GM18505 (cell line): ENCODE data around the gene FSTL4.

ENCODE experiments used
- ATAC-seq: cut with Tn5 transposase; IDR thresholded peaks from one replicate; pipeline ENCODE4 v1.9.1; 2021; ENCODE audit not compliant: unreplicated experiment
- POLR2A ChIP-seq: IDR thresholded peaks from 4 replicates; pipeline ENCODE4 v1.6.1; 2011; ENCODE audit warnings: borderline replicate concordance; ENCODE audit not compliant: insufficient read depth, insufficient read length; ENCODE audit errors: extremely low read depth

FSTL4 gene

DNA sequence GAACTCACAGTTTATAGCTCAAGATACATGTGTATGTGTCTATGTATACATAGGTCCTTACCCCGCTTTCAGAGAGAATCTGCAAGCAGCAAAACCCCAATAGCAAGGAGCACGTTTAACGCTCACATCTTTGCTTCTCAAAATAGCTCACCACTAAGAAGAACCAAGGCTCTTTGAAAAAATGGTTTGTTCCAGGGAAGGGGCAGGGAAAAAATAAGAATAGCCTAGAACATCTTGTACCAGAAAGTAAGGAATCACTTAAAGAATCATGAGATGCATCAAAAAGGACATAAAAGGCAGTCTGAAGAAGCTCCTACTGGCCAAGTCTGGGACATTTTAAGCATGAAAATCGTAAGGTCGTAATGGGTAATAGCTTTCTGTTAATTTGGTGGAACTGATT is 196.4 kb downstream of the FSTL4 start:
- no peak for ATAC-seq
- no peak for TF ChIP-seq POLR2A

DNA sequence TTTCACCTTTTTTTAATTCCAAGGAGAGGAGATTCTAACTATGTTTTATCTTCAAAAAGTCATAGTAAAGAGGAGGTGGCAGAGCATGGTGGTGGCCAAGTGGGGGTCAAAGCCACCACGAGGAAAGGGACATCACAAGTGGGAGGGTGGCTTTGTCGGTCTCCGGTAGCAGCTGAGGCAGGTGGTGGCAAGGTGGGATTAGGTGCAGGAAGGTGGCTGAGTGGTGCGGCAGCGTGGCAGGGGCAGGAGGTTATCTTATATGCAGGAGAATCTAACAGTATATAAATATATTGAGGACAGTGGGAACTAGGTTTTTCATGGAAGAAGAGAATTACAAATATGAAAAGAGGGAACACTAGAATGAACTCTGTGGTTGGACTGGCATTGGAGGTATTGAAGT is 196.8 kb downstream of the FSTL4 start:
- no peak for TF ChIP-seq POLR2A
- ATAC-seq: no peak

DNA sequence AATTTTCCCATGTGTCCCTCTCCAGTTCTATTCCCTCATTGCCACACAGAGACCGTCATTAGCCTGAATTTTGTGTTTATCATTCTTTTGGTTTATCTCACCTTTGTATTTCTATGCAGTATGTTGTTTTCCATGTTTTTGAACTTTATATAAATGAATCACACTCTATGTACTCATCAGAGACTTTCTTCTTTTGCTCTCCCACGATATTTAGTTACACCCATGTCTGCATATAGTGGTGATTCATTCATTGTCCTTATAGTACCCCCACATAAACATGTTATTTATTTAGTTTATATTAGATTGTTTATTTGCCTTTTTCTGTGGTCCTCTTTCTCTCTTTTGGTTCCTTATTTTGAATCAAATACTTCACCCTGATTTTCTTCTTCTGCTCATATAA is 199.7 kb downstream of the FSTL4 start:
- no peak for TF ChIP-seq POLR2A
- no peak for ATAC-seq

GRCh38 chr5:133410335-133410828 is 202.0 kb downstream of the FSTL4 start:
- ATAC-seq: no peak
- TF ChIP-seq POLR2A: no peak

DNA sequence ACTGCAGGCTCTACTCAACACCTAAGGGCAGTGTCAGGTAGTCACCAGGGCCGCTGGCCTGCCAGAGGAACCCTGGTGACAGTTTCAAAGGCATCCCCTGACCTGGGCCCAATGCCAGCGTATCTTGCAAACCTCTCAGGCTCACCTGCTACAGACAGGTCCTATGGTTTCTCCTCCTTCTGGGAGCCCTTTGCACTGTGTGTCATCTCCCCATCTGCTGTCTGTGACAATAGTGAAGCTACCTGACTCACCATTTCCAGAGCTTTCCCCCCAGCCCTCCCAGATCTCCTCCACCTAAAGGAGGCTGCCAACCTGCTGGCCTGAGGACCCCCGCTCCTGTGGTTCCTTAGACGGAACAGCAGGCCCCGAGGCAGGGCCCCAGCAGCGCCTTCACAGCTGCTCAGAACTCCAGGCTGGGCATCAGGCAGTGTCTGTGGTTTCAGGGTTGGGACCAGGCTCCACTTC is 203.1 kb downstream of the FSTL4 start:
- ATAC-seq: no peak
- no peak for TF ChIP-seq POLR2A

DNA sequence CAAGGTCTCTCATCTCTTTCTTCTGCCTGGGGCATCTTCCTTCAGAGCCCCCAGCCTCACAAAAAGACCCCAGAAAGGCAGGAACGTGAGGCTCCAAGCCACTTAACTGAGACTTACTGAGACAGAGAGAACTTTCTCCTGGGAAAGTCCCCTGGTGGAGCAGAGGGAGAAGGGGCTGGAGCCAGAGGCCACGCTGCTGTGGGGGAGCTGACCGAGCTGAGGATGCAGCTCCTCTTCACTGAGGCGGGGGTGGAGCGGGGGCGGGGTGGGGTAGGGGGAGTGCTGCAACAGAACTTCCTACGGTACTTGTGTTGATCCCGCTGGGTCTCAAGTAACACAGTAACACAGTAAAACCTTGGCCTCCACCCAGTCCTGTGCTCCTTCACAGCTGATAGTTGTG is 204.0 kb downstream of the FSTL4 start:
- TF ChIP-seq POLR2A: no peak
- ATAC-seq: no peak

DNA sequence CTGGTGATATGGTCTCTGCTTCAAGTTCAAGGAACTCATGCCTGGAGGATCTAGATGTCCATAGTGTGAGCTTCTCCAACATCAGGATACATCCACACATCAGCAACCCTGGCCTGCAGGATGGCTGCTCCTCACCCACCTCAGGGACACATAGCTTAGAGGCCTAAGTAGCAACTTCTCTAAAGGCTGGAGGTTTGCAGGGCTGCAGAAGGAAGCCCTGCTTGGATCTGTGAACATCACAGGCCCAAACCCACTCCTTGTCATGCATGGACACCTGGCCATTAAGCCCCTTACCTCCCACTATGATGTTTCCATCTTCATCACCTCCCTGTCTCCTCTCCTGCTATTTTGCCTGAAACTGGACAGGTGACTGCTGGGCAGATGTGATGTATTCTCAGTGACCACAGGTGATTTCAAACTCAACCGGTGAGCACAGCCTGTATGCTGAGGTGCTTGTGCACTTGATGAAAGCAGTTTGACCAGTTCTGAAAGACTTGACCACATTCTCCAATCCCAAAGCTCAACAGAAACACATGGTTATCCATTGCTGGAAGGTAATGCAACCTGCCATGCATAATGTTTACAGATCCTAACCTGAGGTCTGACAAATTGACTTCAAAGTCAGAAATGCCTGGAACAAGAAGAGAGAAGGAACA is 205.2 kb downstream of the FSTL4 start:
- no peak for TF ChIP-seq POLR2A
- ATAC-seq: no peak

DNA sequence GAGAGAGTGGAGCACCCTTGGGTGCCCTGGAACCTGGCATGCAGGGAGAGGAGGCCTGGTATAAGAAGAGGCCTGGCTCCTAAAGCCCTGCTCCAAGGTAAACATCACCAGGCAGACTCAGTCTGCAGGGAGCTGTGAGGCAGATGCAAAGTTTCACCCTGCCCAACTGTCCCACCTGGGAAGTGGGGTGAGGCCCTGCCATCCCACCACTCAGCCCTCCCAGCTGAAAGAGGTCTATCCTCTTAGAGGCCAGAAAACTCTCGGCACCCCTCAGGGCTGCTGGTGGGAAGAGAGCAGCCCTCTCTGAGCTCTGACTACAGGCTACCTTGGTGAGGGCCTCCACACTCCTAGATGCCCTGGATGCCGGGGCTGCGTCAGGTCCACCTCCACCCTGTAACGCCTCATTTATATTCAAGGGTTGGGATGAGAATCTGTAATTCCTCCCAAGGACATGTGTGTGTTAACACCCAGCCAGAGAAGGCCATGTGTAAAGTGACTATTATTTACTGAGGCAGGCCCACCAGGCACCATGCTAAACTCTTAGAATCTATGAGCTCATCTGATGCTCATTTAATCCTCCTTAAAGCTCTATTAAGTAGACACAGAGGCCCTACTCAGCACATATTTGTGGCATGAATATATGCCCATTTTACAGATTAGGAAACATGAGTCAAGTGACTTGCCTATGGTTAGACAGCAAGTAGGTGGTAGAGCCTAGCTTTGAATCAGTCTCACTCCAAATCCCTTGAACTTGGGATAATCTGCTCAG is 205.9 kb downstream of the FSTL4 start:
- ATAC-seq: no peak
- TF ChIP-seq POLR2A: no peak

DNA sequence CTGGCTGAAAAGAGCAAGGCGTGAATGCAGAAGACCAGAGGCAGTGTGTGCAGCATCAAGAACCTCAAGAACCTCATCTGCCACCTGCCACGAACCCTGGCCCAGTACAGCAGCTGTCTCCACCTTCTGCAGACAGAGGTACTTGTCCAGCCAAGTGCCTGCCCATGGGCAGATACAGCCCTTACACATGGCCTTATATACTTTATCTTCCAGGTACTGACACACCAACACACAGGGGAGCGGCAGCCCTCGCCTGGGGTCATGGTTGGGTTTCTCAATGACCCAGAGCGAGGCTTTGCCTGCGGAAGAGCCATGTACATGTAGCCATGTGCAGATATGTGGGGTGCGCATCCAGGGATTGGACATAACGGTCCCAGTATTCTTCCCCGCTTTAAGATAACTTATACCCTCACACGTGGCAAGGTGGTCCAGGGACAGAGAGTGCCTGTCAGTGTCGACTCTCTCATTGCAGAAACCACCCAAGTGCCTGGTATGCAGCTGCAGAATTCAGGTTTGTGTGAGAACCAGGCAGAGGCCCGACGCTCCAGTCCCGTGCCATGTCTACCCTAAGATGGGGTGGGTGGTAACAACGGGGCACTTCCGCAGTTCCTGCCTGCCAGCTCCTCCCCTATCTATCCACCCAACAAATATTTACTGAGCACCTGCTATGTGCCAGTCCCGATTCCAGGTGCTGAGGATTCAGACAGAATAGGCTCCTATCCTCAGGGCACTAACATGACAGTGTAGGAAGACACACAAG is 206.9 kb downstream of the FSTL4 start:
- no peak for ATAC-seq
- TF ChIP-seq POLR2A: no peak

DNA sequence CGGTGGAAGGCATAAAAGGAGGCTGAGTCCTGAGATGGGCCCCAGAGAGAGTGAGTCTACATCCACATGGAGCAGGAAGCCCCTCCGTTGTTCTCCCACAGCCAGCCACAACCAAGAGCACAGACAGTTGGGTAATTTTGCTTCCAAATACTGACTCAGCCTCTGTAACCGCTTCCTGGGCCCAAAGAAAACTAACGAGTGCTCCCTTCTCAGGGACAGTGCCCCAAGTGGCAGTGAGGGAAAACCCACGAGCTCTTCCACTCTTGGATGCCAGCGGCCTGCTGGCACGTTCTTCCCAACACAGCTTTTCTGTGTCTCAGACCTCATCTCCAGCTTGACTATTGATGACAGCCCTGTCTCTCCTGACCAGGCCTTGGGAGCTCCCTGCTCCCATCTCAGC is 207.6 kb downstream of the FSTL4 start:
- no peak for ATAC-seq

DNA sequence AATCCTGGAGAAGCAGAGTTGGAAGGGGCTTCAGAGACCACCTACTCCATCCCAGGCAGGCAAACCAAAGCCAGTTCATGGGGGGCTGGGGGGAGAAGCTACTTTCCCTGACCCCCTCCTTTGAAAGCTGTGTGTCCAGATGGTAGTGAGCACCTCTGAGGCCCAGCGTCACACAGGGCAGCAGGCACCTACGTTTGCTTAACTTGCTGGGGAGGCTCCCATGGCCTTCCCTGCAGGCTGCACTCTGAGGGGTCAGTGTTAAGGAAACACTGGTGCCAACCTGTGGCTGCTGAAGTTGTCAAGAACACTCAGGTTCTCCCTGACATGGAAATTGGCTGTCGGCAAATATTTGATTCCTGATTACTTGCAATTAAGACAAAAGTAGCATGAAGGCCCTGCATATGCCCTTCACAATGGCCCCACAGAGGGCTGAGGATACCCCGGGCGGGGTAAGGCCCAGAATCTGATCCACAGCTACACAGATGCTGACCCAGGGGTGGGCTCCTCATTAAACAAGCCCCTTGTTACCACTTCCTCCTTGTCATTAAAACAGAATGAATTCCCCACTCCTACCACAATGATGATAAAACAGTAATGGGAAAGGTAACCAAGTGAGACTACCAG is 208.5 kb downstream of the FSTL4 start:
- no peak for ATAC-seq
- no peak for TF ChIP-seq POLR2A

More for the DNA sequence above, 207.6 kb downstream of the FSTL4 start:
- TF ChIP-seq POLR2A: no peak

GRCh38 chr5:133402775-133403174 is 209.6 kb downstream of the FSTL4 start:
- no peak for ATAC-seq
- TF ChIP-seq POLR2A: no peak

GRCh38 chr5:133401731-133402347 is 210.5 kb downstream of the FSTL4 start:
- no peak for ATAC-seq

GRCh38 chr5:133400831-133401351 is 211.4 kb downstream of the FSTL4 start:
- no peak for TF ChIP-seq POLR2A
- ATAC-seq: no peak

More at GRCh38 chr5:133401731-133402347, 210.5 kb downstream of the FSTL4 start:
- TF ChIP-seq POLR2A: no peak
